Stimulated activated CD4-positive, alpha-beta T cell treated with anti-CD3 and anti-CD28 coated beads, Interleukin-15, amount 100 ng/mL, for 24 hours (primary cell): ENCODE data around the gene DIP2C.

Experiments used
- DNase-seq: peaks from one replicate; pipeline ENCODE4 v3.0.0-alpha.2; 2020

Gene DIP2C

DNA sequence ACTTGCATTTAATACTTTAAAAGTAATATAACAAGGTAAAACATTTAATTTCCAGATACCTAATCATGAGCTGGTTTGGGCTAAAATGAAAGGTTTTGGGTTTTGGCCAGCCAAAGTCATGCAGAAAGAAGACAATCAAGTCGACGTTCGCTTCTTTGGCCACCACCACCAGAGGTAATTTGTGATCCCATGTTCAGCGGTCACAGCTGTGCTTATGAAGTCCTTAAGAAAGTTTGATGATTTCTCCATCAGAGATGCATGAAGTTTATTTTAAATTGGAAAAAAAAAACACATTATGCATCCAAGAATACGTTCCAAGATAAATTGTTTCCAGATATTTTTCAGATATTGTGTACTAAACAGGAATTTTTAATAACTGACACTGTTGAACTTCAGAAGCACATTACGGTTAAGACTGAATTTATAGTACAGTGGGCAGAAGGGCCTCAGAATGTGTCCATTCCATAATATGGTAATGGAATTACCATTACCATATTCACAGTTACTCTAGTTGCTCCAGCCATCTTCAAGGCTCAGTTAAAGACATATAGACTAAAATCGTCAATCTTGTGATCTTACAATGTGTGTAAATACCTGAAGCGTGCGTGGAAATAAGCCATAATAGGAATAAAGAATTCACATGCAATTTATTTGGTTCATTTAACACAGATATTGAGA, 447.4 kb downstream of the DIP2C start:
- no peak for DNase-seq

DNA sequence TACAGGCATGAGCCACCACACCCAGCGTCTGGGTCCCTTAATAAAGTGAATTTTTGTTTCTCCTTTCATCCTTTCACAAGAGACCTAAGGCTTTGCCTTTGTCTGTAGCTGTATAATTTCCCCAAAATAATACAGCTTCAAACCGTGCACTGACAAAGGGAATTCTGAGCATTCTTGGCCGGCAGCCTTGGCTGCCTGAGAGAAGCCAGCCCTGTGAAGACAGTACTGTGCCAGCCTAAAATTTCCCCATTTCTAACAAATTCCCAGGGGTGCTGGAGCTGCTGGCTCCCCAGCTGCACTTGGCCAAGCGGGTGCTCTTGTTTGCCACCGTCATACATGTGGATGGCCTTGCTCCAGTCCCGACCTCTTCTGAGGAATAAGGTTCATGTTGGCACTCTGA, 448.0 kb downstream of the DIP2C start:
- no peak for DNase-seq

DNA sequence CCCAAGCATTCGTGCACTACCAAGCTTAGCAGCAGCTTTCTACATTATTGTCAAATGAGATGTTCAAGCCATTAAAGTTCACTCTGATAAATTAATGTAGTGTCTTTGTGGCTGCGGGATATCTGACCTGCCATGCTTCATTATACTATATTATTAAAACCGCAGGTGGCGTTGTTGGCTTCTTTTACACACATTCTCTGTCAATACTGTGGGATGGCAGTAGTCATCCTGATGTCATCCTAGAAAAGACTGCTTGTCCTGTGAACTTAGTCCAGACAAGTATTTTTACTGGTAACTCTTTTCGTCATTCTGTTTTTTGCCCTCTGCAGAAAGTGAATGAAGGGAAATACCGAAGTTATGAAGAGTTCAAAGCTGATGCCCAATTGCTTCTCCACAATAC, 450.4 kb downstream of the DIP2C start:
- DNase-seq: no peak

DNA sequence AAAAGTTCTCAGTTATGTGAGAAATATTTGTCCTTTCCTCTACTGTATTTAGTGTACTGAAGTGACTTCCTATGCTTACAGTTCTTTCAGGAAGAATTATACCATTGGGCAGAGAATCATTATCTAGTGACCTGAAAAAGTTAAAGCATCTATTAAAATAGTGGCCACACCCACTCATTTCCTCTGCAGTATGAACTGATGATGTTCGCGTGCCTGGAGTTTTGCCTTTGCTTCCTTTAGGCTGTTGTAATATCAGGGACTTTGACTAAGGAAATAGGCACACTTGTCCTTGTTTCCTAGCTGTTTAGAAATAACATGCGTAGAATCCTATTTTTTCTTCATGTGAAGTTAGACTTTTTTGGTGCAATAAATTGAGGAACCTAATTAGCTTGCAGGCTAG, 453.6 kb downstream of the DIP2C start:
- DNase-seq: no peak

DNA sequence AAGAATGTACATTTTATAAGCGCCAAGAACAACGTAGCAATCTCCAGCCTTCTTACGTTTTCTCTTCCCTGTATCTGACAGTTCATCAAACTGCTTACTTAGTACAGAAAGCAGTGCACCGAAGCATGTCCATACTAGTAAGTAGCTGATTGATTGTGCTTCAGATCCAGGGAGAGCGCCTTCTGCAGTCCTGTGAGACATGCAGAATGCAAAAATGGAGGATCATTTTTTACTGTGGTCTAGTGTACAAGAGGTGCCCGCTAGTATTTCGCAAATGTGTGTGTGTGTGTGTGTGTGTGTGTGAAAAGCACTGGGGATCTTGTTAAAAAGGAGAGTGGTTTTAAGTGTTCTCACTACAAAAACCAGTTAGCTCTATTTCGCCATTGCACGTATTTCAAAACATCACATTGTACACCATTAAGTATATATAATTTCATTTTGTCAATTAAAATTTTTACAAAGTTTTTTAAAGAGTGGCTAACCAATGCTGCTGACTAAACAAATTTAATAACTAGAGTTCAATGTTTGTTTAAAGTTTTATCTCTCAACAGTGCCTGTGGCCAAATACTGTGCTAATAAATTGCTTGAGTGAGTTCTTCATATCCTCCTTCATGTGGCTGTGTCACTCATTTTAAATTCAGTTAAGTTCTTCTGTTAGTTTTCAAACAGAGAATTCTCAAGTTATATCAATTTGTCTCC, 454.6 kb downstream of the DIP2C start:
- no peak for DNase-seq

DNA sequence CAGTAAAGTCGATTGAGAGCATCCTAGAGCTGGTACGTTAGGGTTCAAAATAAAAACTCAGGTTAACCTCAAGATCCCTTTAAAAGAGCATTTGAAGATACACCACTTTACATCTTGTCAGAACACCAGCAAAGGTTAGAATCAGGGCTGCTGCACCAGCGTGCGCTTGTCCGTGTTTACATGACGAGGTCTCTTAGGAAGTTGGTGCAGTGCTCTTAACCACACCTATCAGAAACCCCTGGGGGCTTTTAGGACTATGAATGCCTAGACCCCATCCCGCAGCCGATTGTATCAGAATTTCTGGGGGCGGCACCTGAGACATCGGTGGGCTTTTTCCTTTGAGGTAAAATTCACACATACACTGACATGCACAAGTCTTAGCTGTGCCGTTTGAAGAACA, 456.6 kb downstream of the DIP2C start:
- no peak for DNase-seq

DNA sequence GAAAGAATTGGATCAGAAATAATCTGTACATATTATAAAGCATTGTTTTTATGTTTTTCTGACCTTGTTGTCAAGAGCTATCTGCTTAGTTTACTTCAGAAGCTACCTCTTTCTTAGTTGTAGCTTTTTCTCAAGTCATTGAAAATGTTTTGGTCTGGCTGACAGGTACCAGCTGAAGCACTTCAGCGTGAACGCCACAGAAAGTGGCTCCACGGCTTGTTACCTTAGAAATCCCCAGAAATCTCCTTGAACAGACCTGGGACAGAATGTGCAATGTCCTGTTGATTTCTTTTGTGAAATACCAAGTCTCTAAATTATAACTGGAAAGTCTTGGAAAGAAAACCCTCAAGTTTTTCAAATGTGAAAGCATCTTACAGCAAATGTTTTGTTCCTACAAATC, 457.4 kb downstream of the DIP2C start:
- no peak for DNase-seq

DNA sequence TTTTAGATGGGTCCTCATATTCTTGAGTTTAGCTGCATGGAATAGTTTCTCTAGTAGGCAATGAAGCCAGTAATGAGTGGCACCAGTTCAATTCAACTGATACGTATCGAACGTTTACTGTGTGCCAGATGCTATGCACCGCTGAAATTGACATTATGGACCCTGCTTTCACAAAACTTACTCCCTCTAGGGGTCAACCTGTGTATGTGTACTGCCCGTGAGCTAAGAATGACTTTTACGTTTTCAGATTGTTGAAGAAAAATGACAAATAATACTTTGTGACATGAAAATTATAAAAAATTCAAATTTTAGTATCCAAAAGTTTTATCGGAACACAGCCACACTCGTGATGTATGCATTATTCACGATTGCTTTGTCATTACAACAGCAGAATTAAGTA, 458.7 kb downstream of the DIP2C start:
- DNase-seq: no peak

DNA sequence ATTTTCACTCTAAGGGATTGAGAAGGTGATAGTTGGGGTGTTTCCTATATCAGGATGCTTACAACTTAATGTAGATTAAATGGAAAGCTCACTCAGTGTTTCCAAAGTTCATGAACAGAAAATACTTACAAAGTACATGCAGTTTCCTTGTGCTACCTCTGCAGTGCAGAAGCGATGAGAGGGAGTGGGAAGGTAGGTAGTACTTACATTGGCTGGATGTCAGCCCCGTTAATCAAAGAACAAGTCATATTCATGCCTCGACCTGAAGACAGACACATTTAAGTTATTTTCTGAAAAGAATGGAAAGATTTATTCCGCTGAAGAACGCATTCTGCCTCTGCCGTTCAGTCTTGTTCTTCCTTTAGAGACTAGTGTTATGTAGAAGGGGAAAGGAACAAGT, 461.1 kb downstream of the DIP2C start:
- no peak for DNase-seq

DNA sequence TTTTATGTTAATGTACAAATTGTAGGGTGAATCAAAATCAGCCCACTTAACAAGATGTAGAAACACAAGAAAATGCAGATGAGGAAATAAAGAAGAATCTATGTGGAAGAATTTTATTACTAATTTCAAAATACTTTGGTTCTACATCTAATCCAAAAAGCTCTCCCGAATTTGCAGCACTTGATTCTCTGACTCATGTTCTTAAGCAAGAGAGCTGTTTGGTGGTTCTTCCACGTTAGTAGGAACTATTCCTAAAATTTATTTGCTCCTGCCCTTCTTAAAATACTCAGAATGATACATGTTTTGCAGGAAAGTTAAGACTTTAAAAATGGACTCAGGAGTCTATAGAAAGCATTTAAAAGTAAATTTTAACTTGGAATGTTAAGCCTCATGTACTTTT, 462.5 kb downstream of the DIP2C start:
- no peak for DNase-seq

DNA sequence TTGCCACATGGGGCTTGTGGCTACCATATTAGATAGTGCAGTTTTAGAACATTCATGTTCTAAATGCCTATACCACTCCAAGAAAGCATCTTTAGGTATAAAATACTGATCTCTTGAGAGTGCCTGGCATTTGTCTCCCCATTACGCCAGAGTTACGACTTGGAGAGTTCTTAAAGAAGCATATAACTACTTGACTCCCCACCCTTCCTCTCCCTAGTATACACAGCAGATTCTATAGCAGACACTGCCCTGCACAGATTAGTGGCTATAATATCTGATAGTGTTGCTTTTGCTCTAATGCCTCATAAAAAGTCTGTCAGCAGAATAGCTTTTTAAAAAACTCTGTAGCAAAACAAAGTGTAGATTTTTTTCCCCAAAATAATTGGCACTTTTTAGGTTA, 463.4 kb downstream of the DIP2C start:
- no peak for DNase-seq

DNA sequence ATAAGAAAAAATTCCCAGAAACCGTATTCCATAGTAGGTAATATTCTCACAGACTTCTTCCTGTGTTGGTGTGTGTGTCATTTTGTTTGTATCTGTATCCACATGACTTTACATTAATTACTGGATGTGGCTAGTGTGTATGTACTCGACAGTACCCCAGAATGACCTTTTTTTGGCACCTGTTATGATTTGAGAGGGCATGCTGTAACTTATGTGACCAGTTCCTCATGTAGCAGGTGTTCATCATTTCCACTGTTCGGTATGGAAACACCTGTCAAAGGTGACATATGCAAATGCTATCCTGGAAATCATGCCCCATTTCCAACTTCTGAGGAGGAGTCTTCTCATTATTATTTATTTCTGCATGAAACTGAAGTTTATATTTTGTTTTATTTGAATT, 464.9 kb downstream of the DIP2C start:
- no peak for DNase-seq
